ENCODE measurements around the gene MGA. TPM values are rescaled to one million over a fixed set of nuclear protein-coding genes. Genes with fewer than 3 reads are reported as not detected.

The MGA gene
- 10 to 100 TPM; 11.8 to 16.6 (median 15.3) TPM for total RNA-seq (2021; fragmentation: NEBNext Ultra II Directional; extraction: Animal tissue kit (Norgen Biotek cat#: 25700))
- long read RNA-seq, partial matches to known transcripts = 3 of 10 reads
- long read RNA-seq, other reads (novel, unspliced or antisense) = 6 of 10 reads

DNA sequence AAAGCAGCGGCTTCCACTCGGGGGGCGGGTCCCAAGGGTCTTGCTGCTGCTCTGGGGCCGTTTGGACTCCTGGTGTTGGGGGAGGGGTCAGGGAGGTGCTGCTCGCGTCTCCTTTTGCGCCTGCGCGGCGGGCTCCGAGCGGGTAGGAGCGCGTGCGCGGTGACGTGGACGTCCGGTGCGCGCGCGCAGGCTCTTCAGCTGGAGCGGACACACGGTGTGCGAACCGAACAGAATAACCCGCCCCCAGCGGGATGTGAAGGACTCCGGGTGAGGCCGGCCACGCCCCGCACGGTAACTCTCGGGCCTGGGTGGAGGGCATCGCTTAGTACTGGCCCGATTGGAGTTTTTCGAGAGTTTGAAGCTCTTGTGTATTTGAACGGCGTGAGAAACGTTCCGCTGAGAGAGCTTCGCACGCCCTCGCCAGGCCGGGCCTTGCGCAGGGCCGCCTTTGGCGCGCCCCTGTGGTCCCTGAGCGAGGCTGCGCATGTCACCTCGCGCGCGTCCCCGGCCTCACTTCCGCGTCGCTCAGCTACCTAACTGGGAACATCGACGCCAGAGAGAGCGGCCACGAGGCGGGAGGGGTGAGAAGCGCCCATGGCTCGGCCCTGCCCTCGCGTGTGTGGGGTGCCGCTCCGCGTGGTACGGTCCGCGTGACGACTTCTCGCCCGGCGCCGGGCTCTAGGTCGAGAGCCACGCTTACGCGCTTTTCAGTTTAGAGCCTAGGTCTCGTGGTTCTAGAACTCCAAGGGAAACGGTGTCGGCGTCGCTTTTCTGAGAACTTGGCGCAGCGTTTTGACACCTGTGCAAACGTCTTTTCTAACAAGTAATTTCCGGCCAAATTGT, at the start of gene MGA:
Gene MGA (plus strand): TSS at position 171 of the 843 bp plus-strand sequence.
- peaks cover 4% of the 10 kb centered on the region for H3K36me3 Mint-ChIP-seq (ENCODE audit: low read depth)
- TF ChIP-seq, protein P1, sequence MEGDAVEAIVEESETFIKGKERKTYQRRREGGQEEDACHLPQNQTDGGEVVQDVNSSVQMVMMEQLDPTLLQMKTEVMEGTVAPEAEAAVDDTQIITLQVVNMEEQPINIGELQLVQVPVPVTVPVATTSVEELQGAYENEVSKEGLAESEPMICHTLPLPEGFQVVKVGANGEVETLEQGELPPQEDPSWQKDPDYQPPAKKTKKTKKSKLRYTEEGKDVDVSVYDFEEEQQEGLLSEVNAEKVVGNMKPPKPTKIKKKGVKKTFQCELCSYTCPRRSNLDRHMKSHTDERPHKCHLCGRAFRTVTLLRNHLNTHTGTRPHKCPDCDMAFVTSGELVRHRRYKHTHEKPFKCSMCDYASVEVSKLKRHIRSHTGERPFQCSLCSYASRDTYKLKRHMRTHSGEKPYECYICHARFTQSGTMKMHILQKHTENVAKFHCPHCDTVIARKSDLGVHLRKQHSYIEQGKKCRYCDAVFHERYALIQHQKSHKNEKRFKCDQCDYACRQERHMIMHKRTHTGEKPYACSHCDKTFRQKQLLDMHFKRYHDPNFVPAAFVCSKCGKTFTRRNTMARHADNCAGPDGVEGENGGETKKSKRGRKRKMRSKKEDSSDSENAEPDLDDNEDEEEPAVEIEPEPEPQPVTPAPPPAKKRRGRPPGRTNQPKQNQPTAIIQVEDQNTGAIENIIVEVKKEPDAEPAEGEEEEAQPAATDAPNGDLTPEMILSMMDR (IDR thresholded peaks at IDR 0.05) = no peak; the same call in 1 of the 2 replicates
- H3K4me1 Mint-ChIP-seq (ENCODE audit: low read depth) = peaks cover 47% of the 10 kb centered on the region
- peaks cover 2% of the 10 kb centered on the region for H3K27me3 Mint-ChIP-seq (ENCODE audit: insufficient read depth)
- H3K9me3 Mint-ChIP-seq = peaks cover 13% of the 10 kb centered on the region
- DNase-seq = peak; percentile 80
- H3K27ac Mint-ChIP-seq = peak within 1 kb of the TSS; percentile 95
- H3K4me3 Mint-ChIP-seq = peak within 1 kb of the TSS; percentile 92

DNA sequence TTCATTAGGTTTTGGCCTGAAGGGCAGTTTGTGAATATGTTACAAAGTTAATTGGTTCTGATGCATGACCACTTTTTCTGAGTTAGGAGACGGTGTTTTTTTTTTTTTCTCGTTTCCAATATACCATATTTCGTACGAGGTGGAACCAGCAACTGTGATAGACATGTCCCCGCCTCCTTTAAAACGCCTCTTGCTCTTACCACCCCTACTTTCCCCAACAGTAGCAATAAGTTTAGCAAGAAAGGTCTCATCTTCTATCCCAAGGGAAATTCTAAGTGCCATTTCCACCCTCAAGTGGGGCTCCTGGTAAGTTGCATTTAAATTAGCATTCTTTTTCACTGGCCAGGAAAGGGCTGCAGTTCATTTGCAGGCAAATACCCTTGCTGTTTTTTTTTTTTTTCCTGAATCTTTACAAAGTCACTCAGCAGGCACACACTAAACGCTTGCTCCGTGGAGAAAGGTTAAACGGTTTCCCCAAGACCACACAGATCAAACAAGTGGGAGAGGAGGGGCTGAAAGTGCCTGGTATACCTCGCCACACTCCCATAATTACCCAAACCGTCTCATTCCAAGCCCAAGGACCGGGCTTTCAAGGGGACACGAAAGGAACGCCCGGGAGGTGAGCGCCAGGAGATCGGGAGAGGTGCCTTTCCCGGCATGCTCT, 39.5 kb upstream of the MGA start:
- peaks cover 4% of the 10 kb centered on the region; the same call in 1 of the 2 replicates for H3K9me3 Mint-ChIP-seq
- peak overlapping the region; percentile 85 for H3K4me3 Mint-ChIP-seq
- peak overlapping the region; percentile 63 for H3K27ac Mint-ChIP-seq
- peaks cover 6% of the 10 kb centered on the region for H3K4me1 Mint-ChIP-seq (ENCODE audit: low read depth)
- no peaks in the 10 kb centered on the region for H3K36me3 Mint-ChIP-seq (ENCODE audit: low read depth)
- peaks cover 3% of the 10 kb centered on the region for H3K27me3 Mint-ChIP-seq (ENCODE audit: insufficient read depth)
- TF ChIP-seq, protein P1 (IDR thresholded peaks at IDR 0.05) = no peak
- no peak for DNase-seq

DNA sequence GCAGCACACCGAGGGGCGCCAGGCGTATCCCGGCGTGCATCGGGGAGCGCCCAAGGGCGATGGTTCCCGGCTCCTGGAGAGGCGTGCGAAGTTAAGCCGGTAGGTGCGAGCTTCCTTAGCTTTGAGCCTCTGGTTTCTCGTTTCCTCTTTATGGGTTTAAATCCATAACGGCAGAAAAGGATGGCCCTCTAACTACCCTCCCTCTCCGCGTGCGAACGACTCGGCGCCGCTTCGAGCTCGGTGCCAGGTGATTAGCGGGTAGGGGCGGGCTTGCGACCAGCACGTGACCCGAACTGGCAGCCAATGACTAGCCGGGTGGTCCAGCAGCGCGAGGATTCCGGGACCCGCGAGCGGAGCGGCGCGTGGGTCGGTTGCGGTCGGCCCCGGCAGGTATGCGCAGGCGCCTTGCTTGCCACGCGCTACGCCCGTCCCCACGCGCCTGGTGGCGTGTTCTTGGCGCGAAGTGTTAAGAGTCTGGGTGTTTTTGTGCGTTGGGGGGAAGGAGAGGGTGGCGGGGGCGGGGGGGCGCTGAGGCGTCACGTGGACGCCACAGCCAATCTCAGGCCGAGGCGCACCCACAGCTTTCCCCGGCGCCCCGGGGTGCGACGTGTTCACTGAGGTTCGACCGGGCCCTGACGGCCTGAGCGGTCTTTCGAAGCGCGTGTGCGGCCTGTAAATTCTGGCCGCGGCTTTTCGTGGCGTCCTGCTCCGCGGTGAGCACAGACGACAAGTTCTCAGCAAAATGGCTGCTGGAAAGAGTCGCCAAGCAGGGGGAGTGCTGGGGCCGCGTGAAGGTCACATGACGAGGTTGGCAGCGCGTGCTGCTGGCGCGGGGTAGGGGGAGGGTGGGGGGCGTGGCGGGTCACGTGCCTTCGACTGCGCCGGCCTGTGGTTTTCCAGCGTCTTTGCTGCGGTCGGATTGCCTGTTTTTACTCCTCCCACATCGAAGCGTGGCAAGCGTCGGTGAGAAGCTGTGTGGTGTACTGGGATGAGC, 38.7 kb upstream of the MGA start:
- peak overlapping the region; percentile 63 for H3K27ac Mint-ChIP-seq
- H3K27me3 Mint-ChIP-seq (ENCODE audit: insufficient read depth) = peaks cover 3% of the 10 kb centered on the region
- H3K4me1 Mint-ChIP-seq (ENCODE audit: low read depth) = peaks cover 6% of the 10 kb centered on the region
- no peaks in the 10 kb centered on the region for H3K36me3 Mint-ChIP-seq (ENCODE audit: low read depth)
- peak; percentile 60 for DNase-seq
- peaks cover 4% of the 10 kb centered on the region; the same call in 1 of the 2 replicates for H3K9me3 Mint-ChIP-seq
- peak overlapping the region; percentile 85 for H3K4me3 Mint-ChIP-seq
- TF ChIP-seq, protein P1 (IDR thresholded peaks at IDR 0.05) = no peak

DNA sequence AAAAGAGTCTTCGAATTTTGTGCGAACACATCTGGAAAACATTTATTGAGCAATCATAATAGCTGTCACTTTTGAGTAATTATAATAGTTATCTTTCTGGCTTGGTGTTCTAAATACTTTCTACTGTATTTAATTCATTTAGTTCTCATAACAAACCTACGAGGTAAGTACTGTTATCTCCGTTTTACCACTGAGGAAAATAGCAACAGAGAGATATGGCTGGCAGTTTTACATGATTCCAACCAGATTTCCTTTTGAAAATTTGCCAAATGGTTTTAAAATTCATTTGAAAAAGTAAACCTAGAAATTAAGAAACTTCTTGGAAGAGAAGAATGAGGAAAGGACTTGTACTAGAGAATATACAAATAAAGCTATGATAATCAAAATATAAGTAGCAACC, 37.3 kb upstream of the MGA start:
- no peak overlapping the region for H3K27ac Mint-ChIP-seq
- H3K27me3 Mint-ChIP-seq (ENCODE audit: insufficient read depth) = peaks cover 3% of the 10 kb centered on the region
- no peaks in the 10 kb centered on the region for H3K36me3 Mint-ChIP-seq (ENCODE audit: low read depth)
- TF ChIP-seq, protein P1 (IDR thresholded peaks at IDR 0.05) = no peak
- no peak for DNase-seq
- H3K4me1 Mint-ChIP-seq (ENCODE audit: low read depth) = peaks cover 6% of the 10 kb centered on the region
- H3K4me3 Mint-ChIP-seq = no peak overlapping the region; the same call in none of the 2 replicates
- H3K9me3 Mint-ChIP-seq = peaks cover 4% of the 10 kb centered on the region; the same call in 1 of the 2 replicates

DNA sequence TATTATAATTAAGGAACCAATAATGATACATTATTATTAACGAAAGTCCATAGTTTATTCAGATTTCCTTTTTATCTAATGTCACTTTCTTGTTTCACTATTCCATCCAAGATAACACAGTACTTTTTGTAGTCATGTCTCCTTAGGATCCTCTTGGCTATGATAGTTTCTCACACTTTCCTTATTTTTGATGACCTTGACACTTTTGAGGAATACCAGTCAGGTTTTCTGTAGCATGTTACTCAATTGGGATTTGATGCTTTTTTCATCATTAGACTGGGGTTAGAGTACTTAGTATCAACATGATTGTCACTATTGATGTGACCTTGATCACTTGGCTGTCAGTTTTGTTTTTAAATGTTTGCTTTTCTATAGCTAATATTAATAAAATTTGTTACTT, 33.0 kb upstream of the MGA start:
- Mint-ChIP-seq H3K4me3 (no peak overlapping the region), H3K4me1 (ENCODE audit: low read depth) (no peaks in the 10 kb centered on the region), H3K27me3 (ENCODE audit: insufficient read depth) (peaks cover 1% of the 10 kb centered on the region; the same call in 1 of the 2 replicates), H3K36me3 (ENCODE audit: low read depth) (no peaks in the 10 kb centered on the region), H3K27ac (no peak overlapping the region), H3K9me3 (no peaks in the 10 kb centered on the region)
- no peak for DNase-seq
- TF ChIP-seq, protein P1 (IDR thresholded peaks at IDR 0.05) = no peak

Measured in HFFc6 (cell line).